Panc1 (cell line): ENCODE measurements around the gene E2F8. TPM values are rescaled to one million over a fixed set of nuclear protein-coding genes. Genes with fewer than 3 reads are reported as not detected.

Source experiments
- ATAC-seq: fragments of 200-7000 bp; cut with Tn5 transposase; 2 replicates; pipeline ENCODE4 v1.9.1; 2020; ENCODE audit warnings: mild to moderate bottlenecking, moderate library complexity
- BruUV-seq: library from RNA; stranded (reverse); fragments of 400-500 nt; replicated peaks from 2 replicates; lab custom pipeline; 2021; lab: Mats Ljungman, UMichigan
- CTCF ChIA-PET: fragments of 300-600 bp; sonication (Branson Sonifier 250); formaldehyde crosslinking; loops from one replicate; lab custom pipeline; 2022; ENCODE audit warnings: antibody characterized with exemption; lab: Charles Lee
- POLR2A ChIA-PET: fragments of 300-600 bp; sonication (Branson Sonifier 250); formaldehyde crosslinking; loops from one replicate; lab custom pipeline; 2022; ENCODE audit warnings: antibody characterized with exemption; lab: Charles Lee
- DNase-seq: peaks from one replicate; pipeline ENCODE4 v3.0.0-alpha.2; 2010; ENCODE audit warnings: low read depth, low spot score
- H3K27ac ChIP-seq: 2 replicates; pipeline ENCODE4 v1.5.1; 2011; ENCODE audit warnings: mild to moderate bottlenecking, low read length, inconsistent platforms
- H3K27me3 ChIP-seq: fragments of 200-500 bp; sonication (Bioruptor generic); 2 replicates; pipeline ENCODE4 v1.6.0; 2014; ENCODE audit warnings: low read length, inconsistent platforms; ENCODE audit not compliant: control insufficient read depth, insufficient read depth
- H3K36me3 ChIP-seq: fragments of 200-500 bp; sonication (Bioruptor generic); 2 replicates; pipeline ENCODE4 v1.5.1; 2014; ENCODE audit warnings: inconsistent platforms, mild to moderate bottlenecking, low read length, moderate library complexity; ENCODE audit not compliant: control insufficient read depth, insufficient read depth
- H3K4me1 ChIP-seq: 2 replicates; pipeline ENCODE4 v1.5.1; 2011; ENCODE audit warnings: inconsistent platforms, mild to moderate bottlenecking, low read length, moderate library complexity; ENCODE audit not compliant: control insufficient read depth, insufficient read depth
- H3K4me3 ChIP-seq, 2 experiments: 2 replicates each; pipeline ENCODE4 v1.5.1; 2011 to 2012; ENCODE audit warnings: low read depth in 2 of 2, low read length in 2 of 2, mild to moderate bottlenecking in 2 of 2, inconsistent platforms in 1 of 2, moderate library complexity in 1 of 2
- H3K9me3 ChIP-seq: fragments of 200-500 bp; sonication (Bioruptor generic); 2 replicates; pipeline ENCODE4 v1.5.1; 2014; ENCODE audit warnings: low read depth, mild to moderate bottlenecking, inconsistent platforms, low read length, moderate library complexity; ENCODE audit not compliant: control insufficient read depth, insufficient read depth
- POLR2AphosphoS5 ChIP-seq: IDR thresholded peaks from 2 replicates; pipeline ENCODE4 v1.6.1; 2012; ENCODE audit warnings: mild to moderate bottlenecking, low read depth, low read length, moderate library complexity
- SIN3A ChIP-seq: IDR thresholded peaks from 2 replicates; pipeline ENCODE4 v1.6.1; 2012; ENCODE audit warnings: low read depth, mild to moderate bottlenecking, low read length, moderate library complexity, borderline replicate concordance; ENCODE audit not compliant: insufficient read depth
- TCF7L2 ChIP-seq: IDR thresholded peaks from 2 replicates; pipeline ENCODE4 v1.6.1; 2011; ENCODE audit warnings: mild to moderate bottlenecking, low read depth, low read length, inconsistent platforms
- in situ Hi-C: cut with HindIII; loops from 2 replicates; pipeline ENCODE4 v1.10.0; 2016; ENCODE audit warnings: low sequenced_read_pairs, low pct_unique_long_range_greater_than_20kb
- intact Hi-C: fragments of 100-400 bp; cut with micrococcal nuclease; formaldehyde crosslinking; loops from one replicate; pipeline ENCODE4 v1.10.0; 2022; ENCODE audit not compliant: unreplicated experiment
- total RNA-seq: library from RNA; stranded (reverse); gene quantifications from one replicate; pipeline ENCODE4 v1.2.1, GENCODE V29; 2021; ENCODE audit not compliant: unreplicated experiment
- TF ChIP-seq, protein P1 (sequence below), 2 experiments: IDR thresholded peaks; 2 replicates each; pipeline ENCODE4 v1.6.1; 2011 to 2012; ENCODE audit warnings: low read depth in 2 of 2, control low read depth in 1 of 2, low read length in 1 of 2, mild to moderate bottlenecking in 1 of 2, moderate library complexity in 1 of 2; ENCODE audit not compliant: insufficient read depth in 1 of 2
- TF ChIP-seq, protein P2 (sequence below): fragments of 450-650 bp; IDR thresholded peaks from 2 replicates; pipeline ENCODE4 v1.5.1; 2017; ENCODE audit warnings: mild to moderate bottlenecking

Gene E2F8
- total RNA-seq, 1 experiment from 2014 or later = 14.2 TPM

DNA sequence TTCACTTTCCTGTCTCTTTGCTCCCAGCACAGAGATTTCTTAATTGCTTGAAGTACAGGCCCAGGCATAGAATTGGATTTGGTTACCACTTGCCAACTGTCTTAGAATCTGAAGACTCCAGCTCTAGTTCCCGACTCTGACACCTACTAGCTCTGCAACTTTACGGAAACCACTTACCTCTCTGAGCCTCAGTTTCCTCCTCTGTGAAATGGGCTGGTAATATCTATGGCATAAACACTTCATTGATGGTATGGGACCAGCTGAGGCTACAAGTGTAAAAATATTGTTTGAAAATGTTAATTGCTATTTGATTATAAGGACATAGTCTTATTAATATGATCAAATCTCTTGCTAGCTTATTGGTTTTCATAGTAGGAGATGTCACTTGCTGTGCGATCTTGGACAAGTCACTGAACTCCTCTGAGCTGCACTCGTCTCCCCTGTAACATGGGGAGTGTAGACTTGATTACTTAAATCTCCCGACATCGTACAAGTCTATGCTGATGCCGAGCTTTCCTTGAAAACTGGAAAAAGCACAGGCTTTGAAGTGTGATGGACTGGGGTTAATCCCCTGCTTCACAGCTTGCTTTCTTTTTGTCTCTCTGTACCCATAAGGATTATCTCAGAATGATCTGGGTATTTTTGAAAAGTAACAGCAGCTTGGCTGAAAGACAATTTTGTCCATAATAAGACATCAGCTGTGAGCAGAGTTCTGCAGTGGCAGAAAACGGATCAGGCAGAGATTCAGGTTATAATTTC lies 11.8 kb upstream of the E2F8 start:
- no peak overlapping the region for H3K4me3 ChIP-seq
- intact Hi-C loops = no loop called here
- BruUV-seq = no TSS peak
- H3K27ac ChIP-seq = no peak overlapping the region
- no peak for ATAC-seq
- in situ Hi-C loops = no loop called here
- H3K27me3 ChIP-seq = no peaks in the 10 kb centered on the region
- no peaks in the 10 kb centered on the region for H3K36me3 ChIP-seq
- CTCF ChIA-PET = no interaction called here
- H3K4me1 ChIP-seq = no peaks in the 10 kb centered on the region
- TF ChIP-seq, protein P1, sequence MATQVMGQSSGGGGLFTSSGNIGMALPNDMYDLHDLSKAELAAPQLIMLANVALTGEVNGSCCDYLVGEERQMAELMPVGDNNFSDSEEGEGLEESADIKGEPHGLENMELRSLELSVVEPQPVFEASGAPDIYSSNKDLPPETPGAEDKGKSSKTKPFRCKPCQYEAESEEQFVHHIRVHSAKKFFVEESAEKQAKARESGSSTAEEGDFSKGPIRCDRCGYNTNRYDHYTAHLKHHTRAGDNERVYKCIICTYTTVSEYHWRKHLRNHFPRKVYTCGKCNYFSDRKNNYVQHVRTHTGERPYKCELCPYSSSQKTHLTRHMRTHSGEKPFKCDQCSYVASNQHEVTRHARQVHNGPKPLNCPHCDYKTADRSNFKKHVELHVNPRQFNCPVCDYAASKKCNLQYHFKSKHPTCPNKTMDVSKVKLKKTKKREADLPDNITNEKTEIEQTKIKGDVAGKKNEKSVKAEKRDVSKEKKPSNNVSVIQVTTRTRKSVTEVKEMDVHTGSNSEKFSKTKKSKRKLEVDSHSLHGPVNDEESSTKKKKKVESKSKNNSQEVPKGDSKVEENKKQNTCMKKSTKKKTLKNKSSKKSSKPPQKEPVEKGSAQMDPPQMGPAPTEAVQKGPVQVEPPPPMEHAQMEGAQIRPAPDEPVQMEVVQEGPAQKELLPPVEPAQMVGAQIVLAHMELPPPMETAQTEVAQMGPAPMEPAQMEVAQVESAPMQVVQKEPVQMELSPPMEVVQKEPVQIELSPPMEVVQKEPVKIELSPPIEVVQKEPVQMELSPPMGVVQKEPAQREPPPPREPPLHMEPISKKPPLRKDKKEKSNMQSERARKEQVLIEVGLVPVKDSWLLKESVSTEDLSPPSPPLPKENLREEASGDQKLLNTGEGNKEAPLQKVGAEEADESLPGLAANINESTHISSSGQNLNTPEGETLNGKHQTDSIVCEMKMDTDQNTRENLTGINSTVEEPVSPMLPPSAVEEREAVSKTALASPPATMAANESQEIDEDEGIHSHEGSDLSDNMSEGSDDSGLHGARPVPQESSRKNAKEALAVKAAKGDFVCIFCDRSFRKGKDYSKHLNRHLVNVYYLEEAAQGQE (IDR thresholded peaks at IDR 0.05; ENCODE audit: insufficient read depth in 1 of 2, low read depth in 2 of 2, low read length in 1 of 2) = no peak
- no peak for TF ChIP-seq POLR2AphosphoS5
- no peak for TF ChIP-seq TCF7L2
- TF ChIP-seq, protein P2, sequence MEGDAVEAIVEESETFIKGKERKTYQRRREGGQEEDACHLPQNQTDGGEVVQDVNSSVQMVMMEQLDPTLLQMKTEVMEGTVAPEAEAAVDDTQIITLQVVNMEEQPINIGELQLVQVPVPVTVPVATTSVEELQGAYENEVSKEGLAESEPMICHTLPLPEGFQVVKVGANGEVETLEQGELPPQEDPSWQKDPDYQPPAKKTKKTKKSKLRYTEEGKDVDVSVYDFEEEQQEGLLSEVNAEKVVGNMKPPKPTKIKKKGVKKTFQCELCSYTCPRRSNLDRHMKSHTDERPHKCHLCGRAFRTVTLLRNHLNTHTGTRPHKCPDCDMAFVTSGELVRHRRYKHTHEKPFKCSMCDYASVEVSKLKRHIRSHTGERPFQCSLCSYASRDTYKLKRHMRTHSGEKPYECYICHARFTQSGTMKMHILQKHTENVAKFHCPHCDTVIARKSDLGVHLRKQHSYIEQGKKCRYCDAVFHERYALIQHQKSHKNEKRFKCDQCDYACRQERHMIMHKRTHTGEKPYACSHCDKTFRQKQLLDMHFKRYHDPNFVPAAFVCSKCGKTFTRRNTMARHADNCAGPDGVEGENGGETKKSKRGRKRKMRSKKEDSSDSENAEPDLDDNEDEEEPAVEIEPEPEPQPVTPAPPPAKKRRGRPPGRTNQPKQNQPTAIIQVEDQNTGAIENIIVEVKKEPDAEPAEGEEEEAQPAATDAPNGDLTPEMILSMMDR = no peak
- TF ChIP-seq SIN3A = no peak
- H3K9me3 ChIP-seq = no peaks in the 10 kb centered on the region
- POLR2A ChIA-PET = interaction anchor here (0.6 kb wide), 1 partner anchor 13 kb away, joined by 3 read pairs; no protein-coding TSS in a partner anchor
- DNase-seq = no peak

DNA sequence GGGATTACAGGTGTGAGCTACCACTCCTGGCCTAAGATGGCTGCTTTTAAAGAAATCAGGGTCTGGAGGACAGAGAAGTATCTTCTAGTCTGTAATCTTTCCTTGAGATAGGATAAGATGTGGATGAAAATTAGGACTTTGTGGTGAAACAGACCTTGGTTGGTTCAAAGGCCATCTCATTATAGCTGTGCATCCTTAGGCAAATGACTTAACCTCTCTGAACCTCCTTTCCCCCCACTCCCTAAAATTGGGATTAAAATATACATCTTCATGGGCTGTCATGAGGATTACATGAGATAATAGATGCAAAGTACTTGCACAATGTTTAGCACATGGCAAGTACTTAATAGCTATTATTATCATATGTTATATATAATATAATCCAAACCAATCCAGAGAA lies 10.8 kb upstream of the E2F8 start:
- BruUV-seq = no TSS peak
- TF ChIP-seq POLR2AphosphoS5 (no peak), SIN3A (no peak), TCF7L2 (no peak)
- TF ChIP-seq, protein P1 (IDR thresholded peaks at IDR 0.05; ENCODE audit: insufficient read depth in 1 of 2, low read depth in 2 of 2, low read length in 1 of 2) = no peak
- TF ChIP-seq, protein P2 = no peak
- Histone ChIP-seq H3K4me3 (no peak overlapping the region), H3K36me3 (no peaks in the 10 kb centered on the region), H3K4me1 (no peaks in the 10 kb centered on the region), H3K27me3 (no peaks in the 10 kb centered on the region), H3K9me3 (no peaks in the 10 kb centered on the region), H3K27ac (no peak overlapping the region)
- in situ Hi-C loops (no loop called here), intact Hi-C loops (no loop called here)
- DNase-seq (no peak), ATAC-seq (no peak)
- ChIA-PET CTCF (no interaction called here), POLR2A (no interaction called here)
